Activated CD8-positive, alpha-beta memory T cell treated with anti-CD3 and anti-CD28 coated beads for 1 hour (primary cell): ENCODE measurements around the gene SLC35E2B.

Source experiments
- DNase-seq, 2 donors: peaks; one replicate each; pipeline ENCODE4 v3.0.0-alpha.2; 2020; ENCODE audit warnings: low read depth in 1 of 2; ENCODE audit errors: extremely low read depth in 1 of 2

Gene SLC35E2B

GRCh38 chr1:1627261-1627828, 65.2 kb downstream of the SLC35E2B start:
- DNase-seq, result no peak

- DNase-seq, result no peak
Observed at GRCh38 chr1:1626207-1627141, 66.1 kb downstream of the SLC35E2B start.

DNA sequence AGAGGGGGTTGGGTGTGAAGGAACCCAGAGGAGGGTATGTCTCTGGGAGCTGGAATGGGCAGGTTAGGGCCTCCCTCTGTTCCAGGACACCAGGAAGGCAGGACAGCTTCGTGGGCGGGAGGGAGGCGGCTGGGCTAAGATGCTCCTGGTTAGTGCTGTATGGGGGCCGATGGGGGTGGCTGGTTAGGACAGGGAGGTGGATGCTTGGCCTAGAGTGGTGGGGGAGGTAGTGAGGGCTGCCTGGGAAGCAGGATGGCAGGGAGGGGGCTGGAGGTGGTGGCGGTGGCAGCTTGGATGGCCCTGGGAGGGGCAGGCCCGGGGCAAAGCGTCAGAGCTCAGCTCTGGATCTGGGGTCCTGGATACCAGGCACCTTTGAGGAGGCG, 66.8 kb downstream of the SLC35E2B start:
- no peak for DNase-seq

DNA sequence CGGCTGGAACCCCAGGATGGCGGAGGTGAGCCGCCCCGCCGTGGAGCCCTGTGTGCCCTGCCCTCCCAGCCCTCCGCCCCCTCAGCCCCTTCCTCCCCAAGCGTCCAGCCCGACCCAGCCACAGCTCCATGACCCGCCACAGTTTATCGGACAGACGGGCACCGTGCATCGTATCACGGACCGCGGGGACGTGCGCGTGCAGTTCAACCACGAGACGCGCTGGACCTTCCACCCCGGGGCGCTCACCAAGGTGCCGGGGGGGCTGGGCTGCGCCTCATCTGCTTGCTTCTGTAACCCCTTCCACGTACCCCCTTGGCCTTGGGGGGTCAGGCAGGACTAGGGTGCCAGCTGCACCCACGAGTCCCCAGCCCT, 67.2 kb downstream of the SLC35E2B start:
- DNase-seq, result no peak

GRCh38 chr1:1624443-1625403, 67.9 kb downstream of the SLC35E2B start:
- no peak for DNase-seq

- DNase-seq, result no peak
Observed at GRCh38 chr1:1623631-1624442, 68.8 kb downstream of the SLC35E2B start.

DNA sequence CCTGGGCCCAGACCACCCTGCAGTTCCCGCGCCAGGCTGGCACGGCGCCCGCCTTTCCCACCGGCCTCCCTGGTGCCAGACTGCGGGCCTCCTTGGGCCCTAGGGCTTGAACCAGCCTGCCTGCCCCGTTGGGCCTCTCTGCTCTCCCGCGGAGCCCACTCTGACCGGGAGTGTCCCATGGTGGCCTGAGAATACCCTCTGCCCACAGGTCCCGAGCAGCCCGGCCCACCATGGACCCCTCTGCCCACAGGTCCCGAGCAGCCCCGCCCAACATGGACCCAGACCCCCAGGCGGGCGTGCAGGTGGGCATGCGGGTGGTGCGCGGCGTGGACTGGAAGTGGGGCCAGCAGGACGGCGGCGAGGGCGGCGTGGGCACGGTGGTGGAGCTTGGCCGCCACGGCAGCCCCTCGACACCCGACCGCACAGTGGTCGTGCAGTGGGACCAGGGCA, 69.4 kb downstream of the SLC35E2B start:
- no peak for DNase-seq

GRCh38 chr1:1622788-1623094, 69.9 kb downstream of the SLC35E2B start:
- no peak for DNase-seq

GRCh38 chr1:1622010-1622787, 70.4 kb downstream of the SLC35E2B start:
- DNase-seq, result no peak

- DNase-seq, result no peak
Observed at GRCh38 chr1:1621173-1622009, 71.2 kb downstream of the SLC35E2B start.

DNA sequence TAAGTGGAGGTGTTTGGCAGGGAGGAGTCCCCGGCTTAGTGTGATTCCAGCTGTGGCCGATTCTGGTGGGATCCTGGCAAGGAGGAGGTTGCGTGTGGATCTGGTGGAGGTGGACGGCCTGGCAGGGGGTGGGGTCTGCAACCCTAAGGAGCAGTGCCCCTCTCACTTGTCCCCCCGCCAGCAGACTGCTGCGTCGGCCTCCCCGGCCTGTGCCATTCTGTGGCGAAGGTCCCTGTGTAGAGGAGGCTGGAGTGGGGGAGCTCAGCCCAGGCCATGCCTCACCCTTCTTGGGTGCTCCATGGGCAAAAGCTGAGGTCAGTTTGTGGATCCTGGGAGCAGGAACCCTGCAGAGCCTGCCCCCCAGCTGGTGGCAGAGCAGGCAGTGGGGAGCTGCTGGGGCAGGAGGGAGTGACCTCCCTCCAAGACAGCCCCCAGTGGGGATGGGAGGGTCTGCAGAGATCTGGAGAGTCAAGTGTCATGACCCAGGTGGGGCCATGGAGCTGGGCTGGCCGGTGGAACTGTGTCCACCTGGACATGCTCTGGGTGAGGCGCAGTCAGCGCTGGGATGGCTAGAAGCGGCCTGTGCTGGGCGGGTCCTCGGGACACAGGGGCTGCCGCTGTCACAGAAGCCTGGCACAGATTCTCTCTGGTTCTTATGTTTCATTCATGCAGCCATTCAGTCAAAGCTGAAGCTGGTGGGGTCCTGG, 72.0 kb downstream of the SLC35E2B start:
- DNase-seq, result no peak

GRCh38 chr1:1619917-1620361, 72.7 kb downstream of the SLC35E2B start:
- no peak for DNase-seq

GRCh38 chr1:1618396-1619068, 74.1 kb downstream of the SLC35E2B start:
- no peak for DNase-seq

DNA sequence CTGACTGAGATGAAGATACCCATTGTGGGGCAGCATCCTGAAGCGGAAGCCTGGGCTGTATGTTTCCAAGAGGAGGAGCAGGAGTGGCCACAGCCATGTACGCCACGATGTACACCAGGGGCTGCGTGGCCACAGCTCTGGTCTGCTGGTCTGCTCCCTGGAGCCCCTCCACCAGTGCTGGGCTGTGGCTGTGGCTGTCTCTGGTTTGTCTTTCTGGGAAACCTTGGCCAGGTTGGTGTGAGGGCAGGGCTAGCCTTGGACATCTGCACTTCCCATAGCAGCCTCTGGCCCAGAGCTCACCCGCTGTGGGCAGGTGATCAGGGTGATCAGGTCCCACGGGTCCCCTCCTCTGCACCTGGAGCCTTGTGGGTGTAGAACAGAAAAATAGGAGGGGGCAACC, 74.7 kb downstream of the SLC35E2B start:
- no peak for DNase-seq

DNA sequence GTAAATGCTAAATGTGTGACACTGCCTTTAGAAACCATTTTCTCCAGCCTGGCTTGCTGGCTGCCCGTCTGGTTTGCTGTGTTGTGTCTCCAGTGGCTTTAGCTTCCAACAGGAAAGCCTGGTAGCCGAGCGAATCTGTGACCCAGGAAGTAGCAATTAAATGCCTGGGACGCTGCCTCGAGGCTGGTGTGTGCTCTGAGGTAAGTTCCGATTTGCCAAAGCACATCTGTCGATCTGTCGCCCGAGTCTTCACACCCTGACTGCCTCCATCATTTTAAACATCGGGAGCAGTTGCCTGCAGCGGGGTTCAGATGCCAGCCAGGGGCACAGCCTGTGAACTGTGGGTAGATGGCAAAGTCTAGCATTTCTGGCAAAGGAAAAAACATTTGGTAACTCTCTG, 75.1 kb downstream of the SLC35E2B start:
- no peak for DNase-seq

GRCh38 chr1:1616838-1617237, 75.8 kb downstream of the SLC35E2B start:
- DNase-seq, result no peak

DNA sequence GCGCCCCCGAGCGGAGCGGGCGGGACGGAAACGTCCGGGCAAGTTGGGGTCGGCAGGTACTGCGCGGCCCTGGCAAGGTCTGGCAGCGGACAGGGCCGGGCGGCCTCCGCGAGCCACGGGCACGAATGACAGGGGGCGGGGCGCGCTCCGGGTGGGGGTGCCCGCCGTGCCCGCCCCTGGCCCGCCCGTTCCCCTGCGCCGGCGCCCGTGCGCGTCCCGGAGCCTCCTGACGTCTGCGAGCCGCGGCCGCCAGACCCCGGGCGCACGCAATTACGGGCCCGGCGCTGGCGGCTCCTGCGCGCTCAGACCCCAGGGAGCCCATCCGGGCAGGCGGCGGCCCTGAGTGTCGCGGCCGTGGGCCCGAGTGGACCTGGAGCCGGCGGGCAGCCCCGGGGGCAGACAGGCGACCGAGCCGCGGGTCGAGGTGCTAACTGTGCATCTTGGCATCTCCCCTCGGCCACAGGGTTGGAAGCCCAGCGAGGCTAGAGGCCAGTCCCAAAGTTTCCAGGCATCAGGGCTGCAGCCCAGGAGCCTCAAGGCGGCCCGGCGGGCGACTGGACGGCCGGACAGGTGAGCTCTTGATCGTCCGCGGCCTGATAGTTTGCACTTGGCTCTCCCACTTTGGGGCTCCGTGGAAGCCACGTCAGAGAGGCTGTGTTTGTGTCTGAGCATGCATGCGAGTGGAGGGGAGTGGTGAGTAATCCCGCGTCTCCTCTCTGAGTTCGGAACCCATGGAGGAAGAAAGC, 76.4 kb downstream of the SLC35E2B start:
- no peak for DNase-seq
